Kidney (tissue), 14 donors: Measurements from ENCODE around the gene SCYL3. TPM values are rescaled to one million over a fixed set of nuclear protein-coding genes. Genes with fewer than 3 reads are reported as not detected.

Experiments
- DNase-seq, 5 donors: peaks; one replicate each; pipeline ENCODE4 v3.0.0-alpha.2; 2013 to 2020
- FAIRE-seq: peaks from 2 replicates; lab custom pipeline; 2012; peaks lifted over from hg19 to GRCh38; lab: Jason Lieb, UNC
- H3K27ac ChIP-seq, 2 donors: one replicate each; pipeline ENCODE4 v1.7.0; 2013; ENCODE audit warnings: low read depth in 2 of 2, low read length in 2 of 2, inconsistent platforms in 1 of 2
- H3K27me3 ChIP-seq: one replicate; pipeline ENCODE4 v1.7.1; 2013; ENCODE audit warnings: low read length, inconsistent platforms; ENCODE audit not compliant: control insufficient read depth, insufficient read depth
- H3K36me3 ChIP-seq, 3 donors: one replicate each; pipeline versions ENCODE4 v1.7.0 to v1.7.1; 2013; ENCODE audit warnings: low read length in 3 of 3, control low read depth in 1 of 3, inconsistent platforms in 1 of 3; ENCODE audit not compliant: insufficient read depth in 3 of 3, control insufficient read depth in 2 of 3
- H3K4me1 ChIP-seq, 3 donors: one replicate each; pipeline versions ENCODE4 v1.7.0 to v1.7.1; 2013; ENCODE audit warnings: low read length in 3 of 3, inconsistent platforms in 1 of 3, low read depth in 1 of 3; ENCODE audit not compliant: control insufficient read depth in 2 of 3, insufficient read depth in 2 of 3
- H3K4me3 ChIP-seq, 3 donors: one replicate each; pipeline versions ENCODE4 v1.7.0 to v1.8.1; 2013; ENCODE audit warnings: low read length in 3 of 3, control low read depth in 1 of 3, inconsistent platforms in 1 of 3
- H3K9ac ChIP-seq, 3 donors: one replicate each; pipeline versions ENCODE4 v1.7.0 to v1.7.1; 2013; ENCODE audit warnings: low read length in 3 of 3, control low read depth in 1 of 3, inconsistent platforms in 1 of 3
- H3K9me3 ChIP-seq, 3 donors: one replicate each; pipeline versions ENCODE4 v1.7.0 to v1.7.1; 2013; ENCODE audit warnings: low read length in 3 of 3, control low read depth in 1 of 3, inconsistent platforms in 1 of 3; ENCODE audit not compliant: control insufficient read depth in 2 of 3, insufficient read depth in 1 of 3
- intact Hi-C: fragments of 100-400 bp; cut with DNase I; formaldehyde crosslinking; loops from one replicate; pipeline ENCODE4 v1.11.1; 2022
- polyA plus RNA-seq: library from polyadenylated mRNA; stranded (reverse); fragments of 350-450 nt; fragmentation: Illumina TruSeq; extraction: RNeasy Lipid Tissue Mini Kit (QIAGEN cat#74804); gene quantifications from one replicate; pipeline ENCODE4 v1.2.3, GENCODE V29; 2014; ENCODE audit warnings: low read depth, low replicate concordance; ENCODE audit not compliant: insufficient read depth
- total RNA-seq: library from RNA; stranded (reverse); fragmentation: NEBNext Ultra II Directional; extraction: Animal tissue kit (Norgen Biotek cat#: 25700); gene quantifications from one replicate; pipeline ENCODE4 v1.2.1, GENCODE V29; 2021
- TF ChIP-seq, protein P1 (sequence below): IDR thresholded peaks from 3 replicates; pipeline ENCODE4 v1.5.1; 2012; ENCODE audit warnings: mild to moderate bottlenecking, moderate library complexity, borderline replicate concordance; ENCODE audit not compliant: insufficient read depth; ENCODE audit errors: extremely low read depth
- donor health status: control.
- donor health status: control.
- donor health status: control.
- donor health status: control.
- donor health status: control.
- donor health status: DM: yes; HTN: yes; CAD: no.
- donor health status: Normal renal cell carcinoma (clear cell type).

SCYL3 gene
- total and polyA plus RNA-seq, 2 donors from 2014 or later = 5.6 to 14.8 TPM

GRCh38 chr1:169890761-169891538 is 2.7 kb downstream of the SCYL3 start:
- FAIRE-seq (no peak), DNase-seq (peak in 2 of 5 donors; percentile 74)
- Histone ChIP-seq H3K4me1 (peaks cover 6 to 13% (median 9%) of the 10 kb centered on the region in 3 donors), H3K27me3 (no peaks in the 10 kb centered on the region), H3K4me3 (peak overlapping the region in 2 of 3 donors; percentile 7 to 14), H3K36me3 (peaks cover 0 to 3% (median 0%) of the 10 kb centered on the region in 3 donors), H3K9me3 (no peaks in the 10 kb centered on the region), H3K27ac (peak overlapping the region; percentile 8 to 33), H3K9ac (peak overlapping the region in 1 of 3 donors; percentile 0)
- TF ChIP-seq, protein P1, sequence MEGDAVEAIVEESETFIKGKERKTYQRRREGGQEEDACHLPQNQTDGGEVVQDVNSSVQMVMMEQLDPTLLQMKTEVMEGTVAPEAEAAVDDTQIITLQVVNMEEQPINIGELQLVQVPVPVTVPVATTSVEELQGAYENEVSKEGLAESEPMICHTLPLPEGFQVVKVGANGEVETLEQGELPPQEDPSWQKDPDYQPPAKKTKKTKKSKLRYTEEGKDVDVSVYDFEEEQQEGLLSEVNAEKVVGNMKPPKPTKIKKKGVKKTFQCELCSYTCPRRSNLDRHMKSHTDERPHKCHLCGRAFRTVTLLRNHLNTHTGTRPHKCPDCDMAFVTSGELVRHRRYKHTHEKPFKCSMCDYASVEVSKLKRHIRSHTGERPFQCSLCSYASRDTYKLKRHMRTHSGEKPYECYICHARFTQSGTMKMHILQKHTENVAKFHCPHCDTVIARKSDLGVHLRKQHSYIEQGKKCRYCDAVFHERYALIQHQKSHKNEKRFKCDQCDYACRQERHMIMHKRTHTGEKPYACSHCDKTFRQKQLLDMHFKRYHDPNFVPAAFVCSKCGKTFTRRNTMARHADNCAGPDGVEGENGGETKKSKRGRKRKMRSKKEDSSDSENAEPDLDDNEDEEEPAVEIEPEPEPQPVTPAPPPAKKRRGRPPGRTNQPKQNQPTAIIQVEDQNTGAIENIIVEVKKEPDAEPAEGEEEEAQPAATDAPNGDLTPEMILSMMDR = no peak
- intact Hi-C loops = no loop called here

- Histone ChIP-seq H3K9ac (no peak overlapping the region), H3K27ac (no peak overlapping the region), H3K36me3 (peaks cover 0 to 3% (median 0%) of the 10 kb centered on the region in 3 donors), H3K9me3 (no peaks in the 10 kb centered on the region), H3K27me3 (no peaks in the 10 kb centered on the region), H3K4me1 (peaks cover 6 to 13% (median 9%) of the 10 kb centered on the region in 3 donors), H3K4me3 (no peak overlapping the region)
- no peak for DNase-seq
- intact Hi-C loops = no loop called here
- TF ChIP-seq, protein P1 = no peak
- FAIRE-seq = no peak
Measured at GRCh38 chr1:169889871-169890270, 3.8 kb downstream of the SCYL3 start.

- Histone ChIP-seq H3K36me3 (peaks cover 0 to 3% (median 0%) of the 10 kb centered on the region in 3 donors), H3K27me3 (no peaks in the 10 kb centered on the region), H3K27ac (no peak overlapping the region), H3K4me3 (no peak overlapping the region), H3K9me3 (no peaks in the 10 kb centered on the region), H3K4me1 (peaks cover 5 to 11% (median 6%) of the 10 kb centered on the region in 3 donors), H3K9ac (no peak overlapping the region)
- intact Hi-C loops = no loop called here
- DNase-seq (no peak), FAIRE-seq (no peak)
- TF ChIP-seq, protein P1 = no peak
Measured at GRCh38 chr1:169886931-169887330, 6.8 kb downstream of the SCYL3 start.
